Measurements from ENCODE around the gene CAST.

Gene CAST

GRCh38 chr5:96783326-96783725 lies 121.2 kb downstream of the CAST start:
- H3K9me3 ChIP-seq (ENCODE audit: control insufficient read depth, insufficient read depth, low read depth, low read length): no peaks in the 10 kb centered on the region
- H3K27ac ChIP-seq (ENCODE audit: extremely low read depth, low read depth, low read length): no peak overlapping the region
- peaks cover 0 to 21% of the 10 kb centered on the region in 2 experiments; a peak in 1 of 3 replicates for H3K36me3 ChIP-seq (ENCODE audit: control insufficient read depth in 2 of 2, insufficient read depth in 1 of 2, low read length in 2 of 2)
- ChIA-PET POLR2A (no interaction called here), CTCF (no interaction called here)
- TF ChIP-seq ZNF112 (tag by site-specific recombination; IDR thresholded peaks at IDR 0.05) (no peak), ZNF514 (tag by site-specific recombination; IDR thresholded peaks at IDR 0.05) (no peak), HIC1 (tag by site-specific recombination; IDR thresholded peaks at IDR 0.05) (no peak), IKZF3 (tag by site-specific recombination; IDR thresholded peaks at IDR 0.05) (no peak), SETDB1 (IDR thresholded peaks at IDR 0.05; ENCODE audit: insufficient read length, low read length) (no peak), YY1 (tag by site-specific recombination; IDR thresholded peaks at IDR 0.05) (no peak), SCRT1 (tag by site-specific recombination; IDR thresholded peaks at IDR 0.05; ENCODE audit: borderline replicate concordance) (no peak), ZFP41 (tag by site-specific recombination; IDR thresholded peaks at IDR 0.05; ENCODE audit: borderline replicate concordance) (no peak), HOXD13 (CRISPR knock-in tag; IDR thresholded peaks at IDR 0.05; ENCODE audit: borderline replicate concordance) (no peak), ZNF26 (tag by site-specific recombination; IDR thresholded peaks at IDR 0.05) (no peak), ZNF114 (tag by site-specific recombination; IDR thresholded peaks at IDR 0.05) (no peak)
- no peak overlapping the region for H3K4me3 ChIP-seq (ENCODE audit: low read depth, low read length)
- H3K4me1 ChIP-seq (ENCODE audit: control insufficient read depth, insufficient read depth, low read length): peaks cover 11% of the 10 kb centered on the region; the same call in 1 of the 2 replicates

- Histone ChIP-seq H3K27ac (ENCODE audit: extremely low read depth, low read depth, low read length) (no peak overlapping the region), H3K4me1 (ENCODE audit: control insufficient read depth, insufficient read depth, low read length) (peaks cover 12% of the 10 kb centered on the region), H3K36me3 (ENCODE audit: control insufficient read depth in 2 of 2, insufficient read depth in 1 of 2, low read length in 2 of 2) (peaks cover 0 to 9% of the 10 kb centered on the region in 2 experiments; a peak in 1 of 3 replicates), H3K4me3 (ENCODE audit: low read depth, low read length) (no peak overlapping the region), H3K9me3 (ENCODE audit: control insufficient read depth, insufficient read depth, low read depth, low read length) (no peaks in the 10 kb centered on the region)
- CTCF ChIA-PET: interaction anchor here (0.6 to 0.8 kb wide), 4 partner anchors 15 to 469 kb away, joined by 3 to 4 read pairs (median 4); no protein-coding TSS in a partner anchor
- POLR2A ChIA-PET: no interaction called here
- no peak for TF ChIP-seq YY2 (tag by site-specific recombination; IDR thresholded peaks at IDR 0.05)
- no peak for TF ChIP-seq TRIM28 (IDR thresholded peaks at IDR 0.05; ENCODE audit: borderline replicate concordance, low read length)
- no peak for TF ChIP-seq ZBTB8A (tag by site-specific recombination; IDR thresholded peaks at IDR 0.05)
- no peak for TF ChIP-seq ZNF114 (tag by site-specific recombination; IDR thresholded peaks at IDR 0.05)
- peak; percentile 83 for TF ChIP-seq FEZF1 (tag by site-specific recombination; IDR thresholded peaks at IDR 0.05)
- no peak for TF ChIP-seq ZNF174 (tag by site-specific recombination; IDR thresholded peaks at IDR 0.05)
- TF ChIP-seq ZNF248 (tag by site-specific recombination; IDR thresholded peaks at IDR 0.05): no peak
- no peak for TF ChIP-seq ZNF292 (tag by site-specific recombination; IDR thresholded peaks at IDR 0.05; ENCODE audit: borderline replicate concordance, low read depth)
- no peak for TF ChIP-seq ZNF624 (tag by site-specific recombination; IDR thresholded peaks at IDR 0.05)
- no peak for TF ChIP-seq GFI1B (tag by site-specific recombination; IDR thresholded peaks at IDR 0.05)
- 0 out of 2 replicates have a peak, but pooled peaks have one; percentile 38 for TF ChIP-seq ZNF639 (tag by site-specific recombination; IDR thresholded peaks at IDR 0.05)
- no peak for TF ChIP-seq ZNF544 (tag by site-specific recombination; IDR thresholded peaks at IDR 0.05)
- TF ChIP-seq ZNF558 (tag by site-specific recombination; IDR thresholded peaks at IDR 0.05): no peak
- TF ChIP-seq ZXDB (tag by site-specific recombination; IDR thresholded peaks at IDR 0.05): no peak
- peak; percentile 64; the same call in 1 of the 2 replicates for TF ChIP-seq ZNF561 (tag by site-specific recombination; IDR thresholded peaks at IDR 0.05; ENCODE audit: borderline replicate concordance)
- TF ChIP-seq ZBTB7A (tag by site-specific recombination; IDR thresholded peaks at IDR 0.05; ENCODE audit: low read depth): no peak
- no peak for TF ChIP-seq ZNF132 (tag by site-specific recombination; IDR thresholded peaks at IDR 0.05; ENCODE audit: borderline replicate concordance)
- TF ChIP-seq ZNF362 (tag by site-specific recombination; IDR thresholded peaks at IDR 0.05): no peak
- no peak for TF ChIP-seq ZNF629 (tag by site-specific recombination; IDR thresholded peaks at IDR 0.05)
- peak; percentile 38; the same call in 1 of the 2 replicates for TF ChIP-seq KLF16 (tag by site-specific recombination; IDR thresholded peaks at IDR 0.05)
Observed at GRCh38 chr5:96785326-96786109, 123.3 kb downstream of the CAST start.

Data from HEK293 (cell line).